ELF-1 (cell line): Measurements from ENCODE around the gene IFTAP.
A peak's percentile ranks its signal among the peaks of the same experiment; 100 is the strongest.
"Not testable (repeated sequence)": the region's sequence is repeated elsewhere in the genome, so short reads cannot be mapped to it uniquely, and the experiment has no call there.

ENCODE experiments used
- DNase-seq: peaks from one replicate; pipeline ENCODE4 v3.0.0-alpha.2; 2016; ENCODE audit warnings: low read depth, low spot score

IFTAP gene

GRCh38 chr11:36638556-36638955 lies 44.3 kb downstream of the IFTAP start:
- DNase-seq = no peak

DNA sequence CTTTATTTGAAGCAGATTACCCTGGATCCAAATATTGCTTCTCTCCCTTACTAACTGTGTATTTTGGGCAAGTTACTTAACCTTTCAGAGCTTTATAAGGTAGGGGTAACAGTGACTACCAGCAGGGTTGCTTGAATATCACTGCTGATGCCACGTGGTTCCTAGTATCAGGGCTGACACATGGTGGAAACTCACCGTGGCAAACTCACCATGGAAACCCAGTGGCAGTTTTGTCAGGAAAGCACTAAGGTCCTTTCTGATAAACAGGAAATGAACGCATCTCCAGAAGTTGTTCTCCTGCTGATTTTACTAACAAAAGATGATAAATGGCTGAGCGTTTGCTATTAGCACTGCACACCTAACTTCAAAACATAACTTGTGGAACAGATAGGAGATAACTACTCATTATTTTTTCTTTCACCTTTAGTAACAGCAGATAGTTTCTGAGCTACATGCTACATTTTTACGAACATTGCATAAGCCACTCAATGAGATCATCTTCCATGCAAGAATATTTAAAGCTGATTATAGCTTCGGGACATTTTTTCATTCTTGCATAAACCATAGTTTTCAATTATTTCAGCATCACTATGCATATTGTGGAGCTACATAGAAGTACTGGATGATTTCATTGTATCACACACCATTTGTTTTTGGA lies 63.4 kb downstream of the IFTAP start:
- no peak for DNase-seq

GRCh38 chr11:36661359-36661758 lies 67.1 kb downstream of the IFTAP start:
- DNase-seq = not testable (repeated sequence)

DNA sequence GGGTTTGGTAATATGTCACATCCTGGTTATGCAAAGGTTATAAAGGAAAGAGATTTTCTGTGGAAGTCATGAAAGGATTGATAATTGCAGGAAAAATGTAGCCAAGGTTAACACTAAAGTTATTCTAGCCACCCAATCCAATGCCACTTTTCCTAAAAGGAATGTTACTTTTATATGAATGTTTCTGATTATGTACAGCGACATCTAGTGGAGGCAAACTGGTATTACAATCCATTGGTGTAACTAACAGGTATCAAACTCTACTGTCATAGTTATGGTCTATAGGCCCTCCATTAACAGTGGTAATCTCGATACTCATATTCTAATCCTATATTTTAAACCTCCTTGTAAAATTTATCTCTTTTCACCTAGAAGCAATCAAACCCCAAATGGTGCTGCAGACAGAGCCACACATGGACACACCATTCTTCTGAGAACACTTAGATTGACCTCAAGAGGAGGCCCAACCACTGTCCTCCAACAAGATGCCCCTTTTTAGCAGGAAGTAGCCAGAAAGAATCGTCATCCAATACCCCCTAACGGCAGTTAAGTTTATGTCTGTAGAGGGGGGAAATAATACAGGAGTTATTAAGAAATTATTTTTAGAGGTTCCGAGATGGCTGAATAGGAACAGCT lies 78.6 kb downstream of the IFTAP start:
- DNase-seq = no peak

DNA sequence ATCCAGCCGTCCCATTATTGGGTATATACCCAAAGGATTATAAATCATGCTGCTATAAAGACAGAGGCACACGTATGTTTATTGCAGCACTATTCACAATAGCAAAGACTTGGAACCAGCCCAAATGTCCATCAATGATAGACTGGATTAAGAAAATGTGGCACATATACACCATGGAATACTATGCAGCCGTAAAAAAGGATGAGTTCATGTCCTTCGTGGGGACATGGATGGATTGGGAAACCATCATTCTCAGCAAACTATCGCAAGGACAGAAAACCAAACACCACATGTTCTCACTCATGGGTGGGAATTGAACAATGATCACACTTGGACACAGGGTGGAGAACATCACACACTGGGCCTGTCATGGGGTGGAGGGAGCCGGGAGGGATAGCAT lies 85.2 kb downstream of the IFTAP start:
- DNase-seq = not testable (repeated sequence)

- no peak for DNase-seq
Observed at GRCh38 chr11:36683818-36684217, 89.5 kb downstream of the IFTAP start.

GRCh38 chr11:36684840-36685801 lies 90.8 kb downstream of the IFTAP start:
- DNase-seq = no peak

GRCh38 chr11:36688132-36688531 lies 93.8 kb downstream of the IFTAP start:
- DNase-seq = no peak

DNA sequence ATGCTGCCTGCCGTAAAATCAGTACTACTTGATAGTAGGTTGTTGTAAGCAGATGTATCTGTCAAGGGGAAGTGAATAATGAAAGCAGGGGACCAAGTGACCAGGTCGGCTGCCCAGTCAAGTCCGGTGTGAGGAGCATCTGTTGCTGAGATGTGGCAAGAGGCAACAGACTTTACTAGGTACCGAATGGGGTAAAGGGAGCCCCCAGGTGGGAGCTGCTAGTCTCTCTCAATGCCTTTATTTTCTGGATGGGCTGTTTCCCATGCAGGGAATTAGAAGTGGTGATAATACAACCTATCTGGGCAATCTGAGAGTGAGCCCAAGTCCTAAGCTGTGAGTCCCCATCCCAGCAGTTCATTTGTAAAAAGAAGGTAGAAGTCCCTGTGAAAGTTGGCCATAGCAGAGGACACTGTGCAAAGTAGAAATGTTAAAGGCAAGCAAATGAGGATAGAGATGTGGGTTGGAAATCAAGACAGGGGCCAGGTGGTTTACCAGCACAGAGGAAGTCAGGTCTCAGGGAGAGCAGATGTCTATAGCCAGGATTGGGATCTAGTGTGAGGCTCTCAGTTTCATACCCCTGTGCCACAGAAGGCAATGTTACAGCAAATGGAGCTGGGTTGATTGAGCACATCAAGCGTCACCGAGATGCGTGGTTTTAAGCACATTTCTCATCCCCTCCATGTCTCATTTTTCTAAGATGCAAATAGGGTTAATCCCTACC lies 94.4 kb downstream of the IFTAP start:
- no peak for DNase-seq

GRCh38 chr11:36689442-36689841 lies 95.1 kb downstream of the IFTAP start:
- no peak for DNase-seq

DNA sequence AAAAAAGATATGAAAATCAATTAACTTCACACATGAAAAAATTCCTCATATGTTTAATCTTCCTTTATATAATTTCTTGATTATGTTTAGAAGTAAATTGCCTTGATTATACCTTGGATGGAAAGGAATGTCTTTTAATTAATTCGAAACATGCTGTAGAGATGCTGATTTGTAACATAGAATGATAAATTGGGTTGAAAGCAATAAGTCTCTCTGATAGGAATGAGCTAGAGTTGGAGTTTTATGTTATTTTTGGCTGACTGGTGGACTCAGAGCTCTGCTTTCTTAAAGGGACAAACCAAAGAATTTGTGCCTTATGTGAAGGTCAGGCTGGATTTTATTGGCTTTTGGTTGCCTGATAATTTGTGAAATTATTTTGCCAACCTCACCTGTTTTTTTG lies 98.4 kb downstream of the IFTAP start:
- no peak for DNase-seq

- DNase-seq = no peak
Observed at GRCh38 chr11:36693139-36693843, 99.0 kb downstream of the IFTAP start.

DNA sequence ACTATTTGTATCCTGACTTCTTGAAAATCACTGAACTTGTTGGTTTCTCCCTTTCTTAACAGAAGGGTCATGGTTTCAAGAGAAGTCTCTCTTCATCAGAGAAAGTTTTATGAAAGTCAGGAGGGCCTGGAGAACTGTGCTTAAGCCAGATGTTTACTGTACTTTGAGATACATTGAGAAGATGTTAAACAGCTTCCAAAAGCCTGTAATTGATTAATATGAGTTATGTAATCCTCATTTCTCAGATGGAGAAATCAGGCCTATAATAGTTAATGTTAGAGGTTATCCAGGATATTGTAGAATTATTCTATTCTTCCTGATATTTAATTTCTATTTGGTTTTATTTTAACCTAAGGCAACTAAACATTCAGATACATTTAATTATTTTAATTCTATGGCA lies 100.8 kb downstream of the IFTAP start:
- DNase-seq = no peak

GRCh38 chr11:36695571-36695970 lies 101.3 kb downstream of the IFTAP start:
- DNase-seq = no peak

DNA sequence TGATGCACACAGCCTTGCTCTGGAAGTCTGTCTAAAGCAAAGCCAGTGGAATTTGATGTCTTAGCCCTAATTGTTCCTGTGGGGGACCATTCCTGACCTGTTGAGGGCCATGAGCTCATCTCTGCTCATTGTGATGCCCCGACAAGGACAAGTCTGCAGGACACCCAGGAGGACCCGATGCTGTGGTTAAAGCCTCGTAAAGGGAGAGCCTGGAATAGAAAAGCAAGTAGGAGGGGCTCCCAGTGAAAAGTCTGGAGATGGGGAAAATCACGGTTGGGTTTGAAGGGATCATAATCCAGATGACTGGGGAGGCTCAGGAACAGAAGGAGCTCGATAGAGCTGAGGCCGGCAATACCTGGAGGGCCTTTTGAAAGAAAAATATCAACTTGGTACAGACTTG lies 102.2 kb downstream of the IFTAP start:
- DNase-seq = no peak

DNA sequence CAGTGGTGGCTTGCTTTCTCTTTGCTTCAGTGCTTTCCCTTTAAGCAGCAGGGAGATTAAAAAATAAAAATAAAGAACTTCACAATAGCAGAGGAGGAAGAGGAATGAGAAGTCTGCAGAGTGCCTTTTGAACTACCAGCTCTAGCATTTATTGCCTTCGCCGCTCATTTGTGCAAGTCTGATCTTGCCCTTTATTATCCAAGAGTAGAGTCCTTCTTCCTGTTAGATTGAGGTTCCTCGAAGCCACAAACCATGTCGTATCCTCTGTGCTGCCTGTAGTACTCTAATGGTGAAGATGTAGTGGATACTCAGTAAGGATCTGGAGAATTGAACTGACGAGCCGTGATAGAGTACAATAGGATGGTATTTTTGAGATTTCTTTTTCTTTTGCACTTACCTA lies 105.0 kb downstream of the IFTAP start:
- DNase-seq = no peak

DNA sequence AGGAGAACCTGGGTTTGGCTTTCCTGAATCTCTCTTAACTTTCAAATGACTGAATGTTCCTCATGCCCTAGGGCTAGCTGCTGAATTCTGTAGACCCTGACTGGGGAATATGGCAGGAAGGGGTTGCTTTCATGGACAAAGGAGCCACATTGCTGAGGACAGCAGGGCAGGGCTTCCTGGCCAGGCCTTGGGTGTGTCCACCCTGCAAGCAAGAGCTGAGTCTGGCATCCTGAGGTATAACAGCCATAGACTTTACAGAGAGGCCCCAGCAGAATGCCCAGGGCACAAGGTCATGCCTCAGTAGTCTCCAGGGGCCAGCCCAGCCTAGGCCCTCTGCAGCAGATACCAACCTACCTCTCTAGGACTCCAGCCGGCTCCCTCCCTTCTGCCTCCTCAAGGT lies 105.9 kb downstream of the IFTAP start:
- peak; percentile 8 for DNase-seq

- peak; percentile 48 for DNase-seq
Observed at GRCh38 chr11:36702330-36703054, 108.2 kb downstream of the IFTAP start.

- no peak for DNase-seq
Observed at GRCh38 chr11:36703055-36703404, 108.7 kb downstream of the IFTAP start.
